ACC112 (cell line): Measurements from ENCODE around the gene SEMG1.

ENCODE experiments used
- H2AFZ ChIP-seq: fragments of 200-600 bp; sonication (generic); one replicate; pipeline ENCODE4 v1.6.0; 2017; ENCODE audit warnings: antibody characterized with exemption, low read length; ENCODE audit not compliant: unreplicated experiment
- H3K27ac ChIP-seq: fragments of 200-600 bp; sonication (generic); 2 replicates; pipeline ENCODE4 v1.5.1; 2014; ENCODE audit warnings: low read depth, mild to moderate bottlenecking, antibody characterized with exemption, low read length, moderate library complexity
- H3K27me3 ChIP-seq: fragments of 200-600 bp; sonication (generic); 2 replicates; pipeline ENCODE4 v1.6.1; 2014; ENCODE audit warnings: mild to moderate bottlenecking, antibody characterized with exemption, low read length, moderate library complexity, mixed read lengths; ENCODE audit not compliant: insufficient read depth
- H3K36me3 ChIP-seq: fragments of 200-600 bp; sonication (generic); 2 replicates; pipeline ENCODE4 v1.6.1; 2016; ENCODE audit warnings: mild to moderate bottlenecking, antibody characterized with exemption, low read length, moderate library complexity, mixed read lengths; ENCODE audit not compliant: insufficient read depth
- H3K4me1 ChIP-seq: fragments of 200-600 bp; sonication (generic); one replicate; pipeline ENCODE4 v1.6.1; 2016; ENCODE audit warnings: low read length, mixed read lengths; ENCODE audit not compliant: insufficient read depth, unreplicated experiment, control insufficient read depth
- H3K4me3 ChIP-seq: fragments of 200-600 bp; sonication (generic); 2 replicates; pipeline ENCODE4 v1.5.1; 2014; ENCODE audit warnings: mild to moderate bottlenecking, low read depth, low read length
- H3K79me2 ChIP-seq: fragments of 200-600 bp; sonication (generic); one replicate; pipeline ENCODE4 v1.6.0; 2016; ENCODE audit warnings: low read length; ENCODE audit not compliant: control insufficient read depth, unreplicated experiment, insufficient read depth

Gene SEMG1

DNA sequence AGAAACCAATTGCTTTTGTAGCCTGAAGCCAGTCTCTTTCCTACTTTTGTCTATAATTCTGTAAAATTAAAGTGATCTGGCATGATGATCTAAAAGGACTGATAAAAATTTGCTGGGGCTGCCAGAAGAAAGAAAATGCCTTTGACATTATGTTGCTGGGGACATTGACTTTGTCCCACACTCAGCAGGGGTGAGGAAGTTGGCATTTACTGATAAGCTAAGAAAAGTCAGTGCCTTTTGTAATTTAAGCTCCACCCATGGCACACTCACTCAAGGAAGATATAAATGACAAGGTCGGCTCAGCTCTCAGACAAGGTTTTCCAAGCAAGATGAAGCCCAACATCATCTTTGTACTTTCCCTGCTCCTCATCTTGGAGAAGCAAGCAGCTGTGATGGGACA lies at the start of gene SEMG1:
Gene SEMG1 (plus strand): TSS at position 309 of the 400 bp plus-strand sequence. CDS start 21 bp downstream, at position 330.
- Histone ChIP-seq H3K79me2 (no peaks in the 10 kb centered on the region), H3K27me3 (peaks cover 86% of the 10 kb centered on the region), H3K4me3 (no peak within 1 kb of the TSS), H3K36me3 (no peaks in the 10 kb centered on the region), H3K4me1 (no peaks in the 10 kb centered on the region), H2AFZ (no peak within 1 kb of the TSS), H3K27ac (no peak within 1 kb of the TSS)

DNA sequence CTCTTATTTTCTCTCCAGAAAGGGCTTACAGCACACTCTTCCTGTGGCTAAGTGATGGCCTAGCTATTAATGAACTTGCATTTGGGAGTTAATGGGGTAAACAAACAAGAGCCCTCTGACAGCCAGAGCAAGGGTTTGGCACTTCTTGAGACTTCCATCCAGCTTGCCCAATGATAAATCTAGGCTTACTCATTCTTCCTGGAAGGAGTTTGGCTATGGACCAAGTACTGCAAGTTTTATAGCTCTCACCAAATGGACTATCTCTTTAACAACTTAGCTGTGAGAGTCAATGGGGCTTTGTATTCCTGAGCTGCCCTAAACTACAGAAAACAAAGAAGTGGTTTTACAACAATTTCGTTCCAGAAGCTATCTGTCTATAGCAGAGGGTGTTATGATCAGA lies 48.9 kb upstream of the SEMG1 start:
- no peaks in the 10 kb centered on the region for H3K36me3 ChIP-seq
- H3K27ac ChIP-seq, result no peak overlapping the region
- no peak overlapping the region for H2AFZ ChIP-seq
- peaks cover 26% of the 10 kb centered on the region for H3K27me3 ChIP-seq
- H3K79me2 ChIP-seq, result no peaks in the 10 kb centered on the region
- H3K4me3 ChIP-seq, result no peak overlapping the region
- H3K4me1 ChIP-seq, result peaks cover 7% of the 10 kb centered on the region

- H3K79me2 ChIP-seq, result no peaks in the 10 kb centered on the region
- H3K36me3 ChIP-seq, result no peaks in the 10 kb centered on the region
- H2AFZ ChIP-seq, result no peak overlapping the region
- no peak overlapping the region for H3K27ac ChIP-seq
- H3K4me1 ChIP-seq, result no peaks in the 10 kb centered on the region
- H3K27me3 ChIP-seq, result peaks cover 52% of the 10 kb centered on the region
- no peak overlapping the region for H3K4me3 ChIP-seq
These were observed 43.6 kb upstream of the SEMG1 start for GRCh38 chr20:45163083-45163803.

DNA sequence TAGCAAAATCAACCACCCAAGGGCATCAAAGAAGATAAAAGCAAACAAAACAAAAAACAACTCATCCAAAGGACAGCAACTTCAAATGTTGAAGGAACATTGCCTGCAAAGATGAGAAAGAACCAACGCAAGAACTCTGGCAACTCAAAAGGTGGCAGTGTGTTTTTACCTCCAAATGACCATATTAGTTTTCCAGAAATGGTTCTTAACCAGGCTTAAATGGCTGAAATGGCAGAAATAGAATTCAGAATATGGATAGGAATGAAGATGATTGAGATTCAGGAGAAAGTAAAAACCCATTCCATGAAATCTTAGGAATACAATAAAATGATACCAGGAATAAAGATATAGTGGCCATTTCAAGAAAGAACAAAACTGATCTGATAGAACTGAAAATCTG lies 41.9 kb upstream of the SEMG1 start:
- Histone ChIP-seq H3K79me2 (no peaks in the 10 kb centered on the region), H3K4me1 (no peaks in the 10 kb centered on the region), H3K36me3 (no peaks in the 10 kb centered on the region), H3K27ac (no peak overlapping the region), H3K4me3 (no peak overlapping the region), H3K27me3 (peaks cover 59% of the 10 kb centered on the region), H2AFZ (no peak overlapping the region)

- H3K79me2 ChIP-seq, result no peaks in the 10 kb centered on the region
- H3K27me3 ChIP-seq, result peaks cover 54% of the 10 kb centered on the region
- no peak overlapping the region for H2AFZ ChIP-seq
- no peaks in the 10 kb centered on the region for H3K4me1 ChIP-seq
- H3K4me3 ChIP-seq, result no peak overlapping the region
- H3K27ac ChIP-seq, result no peak overlapping the region
- no peaks in the 10 kb centered on the region for H3K36me3 ChIP-seq
These were observed 33.3 kb upstream of the SEMG1 start for GRCh38 chr20:45173522-45173921.

GRCh38 chr20:45174434-45175364 lies 32.1 kb upstream of the SEMG1 start, which contains the start of gene PI3:
Gene PI3, plus strand, starts transcription at chr20:45174902. Its CDS starts 21 bp downstream, at chr20:45174923.
- Histone ChIP-seq H3K4me3 (no peak within 1 kb of the TSS), H2AFZ (no peak within 1 kb of the TSS), H3K4me1 (no peaks in the 10 kb centered on the region), H3K79me2 (no peaks in the 10 kb centered on the region), H3K36me3 (no peaks in the 10 kb centered on the region), H3K27me3 (peaks cover 42% of the 10 kb centered on the region), H3K27ac (no peak within 1 kb of the TSS)

DNA sequence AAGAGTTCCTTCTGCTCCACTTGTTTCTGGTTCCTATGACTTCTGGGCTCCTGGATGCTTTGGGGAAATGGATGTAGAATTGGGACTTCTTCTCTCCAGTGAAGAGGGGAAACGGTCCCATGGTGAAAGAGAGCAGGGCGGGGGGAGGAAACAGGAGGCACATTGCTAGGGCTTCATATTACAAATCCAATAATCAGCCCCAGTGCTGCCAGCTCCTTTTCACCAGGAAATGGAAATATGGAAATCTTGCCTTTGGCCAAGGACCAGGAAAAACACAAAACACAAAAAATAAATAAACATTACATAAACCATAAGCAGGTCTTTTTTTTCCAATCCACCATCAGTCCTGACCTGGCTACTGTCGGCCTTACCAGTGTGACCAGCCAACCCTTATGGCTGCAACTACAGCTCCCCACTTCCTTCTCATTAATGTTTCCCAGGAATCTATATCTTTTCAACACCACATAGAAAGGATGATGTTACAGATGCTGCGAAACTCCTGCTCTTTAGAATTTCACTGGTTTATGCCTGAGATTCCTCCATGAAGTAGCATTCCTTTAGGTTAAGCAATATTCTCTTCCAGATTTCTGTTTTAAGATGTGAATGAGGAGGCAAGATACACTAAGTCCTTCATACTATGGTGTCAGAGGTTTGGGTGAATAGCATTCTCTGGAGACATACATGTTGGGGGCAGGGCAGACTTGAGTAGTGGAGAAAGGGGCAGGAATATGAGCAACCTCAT lies 30.1 kb upstream of the SEMG1 start:
- Histone ChIP-seq H3K4me3 (no peak overlapping the region), H2AFZ (no peak overlapping the region), H3K79me2 (no peaks in the 10 kb centered on the region), H3K36me3 (no peaks in the 10 kb centered on the region), H3K27me3 (peaks cover 27% of the 10 kb centered on the region), H3K27ac (no peak overlapping the region), H3K4me1 (no peaks in the 10 kb centered on the region)

GRCh38 chr20:45179166-45179565 lies 27.7 kb upstream of the SEMG1 start:
- Histone ChIP-seq H2AFZ (no peak overlapping the region), H3K4me1 (no peaks in the 10 kb centered on the region), H3K79me2 (no peaks in the 10 kb centered on the region), H3K27ac (no peak overlapping the region), H3K4me3 (no peak overlapping the region), H3K27me3 (peaks cover 10% of the 10 kb centered on the region), H3K36me3 (no peaks in the 10 kb centered on the region)

DNA sequence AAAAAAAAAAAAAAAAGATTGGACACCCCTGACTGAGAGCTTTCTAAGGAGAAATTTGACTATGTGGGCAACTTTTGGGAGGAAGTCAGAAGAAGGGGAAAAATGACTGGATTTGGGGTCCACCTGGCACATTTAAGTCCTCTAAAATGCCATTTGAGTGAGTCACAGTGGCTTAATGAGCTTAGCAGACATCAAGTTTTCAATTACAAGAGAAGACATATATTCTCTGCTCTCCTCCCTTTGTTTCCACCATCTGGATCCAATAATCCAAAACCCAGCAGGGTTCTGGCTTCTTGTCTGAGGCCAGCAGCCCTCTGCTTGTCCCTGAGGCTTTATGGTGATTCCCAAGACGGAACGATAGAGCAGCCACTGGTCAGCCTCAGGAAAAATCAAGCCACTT lies 25.2 kb upstream of the SEMG1 start:
- Histone ChIP-seq H3K79me2 (no peaks in the 10 kb centered on the region), H2AFZ (no peak overlapping the region), H3K36me3 (no peaks in the 10 kb centered on the region), H3K27me3 (peaks cover 15% of the 10 kb centered on the region), H3K27ac (no peak overlapping the region), H3K4me1 (no peaks in the 10 kb centered on the region), H3K4me3 (no peak overlapping the region)

GRCh38 chr20:45183084-45183483 lies 23.7 kb upstream of the SEMG1 start:
- H3K4me3 ChIP-seq, result no peak overlapping the region
- H2AFZ ChIP-seq, result no peak overlapping the region
- no peak overlapping the region for H3K27ac ChIP-seq
- H3K36me3 ChIP-seq, result no peaks in the 10 kb centered on the region
- H3K79me2 ChIP-seq, result no peaks in the 10 kb centered on the region
- peaks cover 19% of the 10 kb centered on the region for H3K27me3 ChIP-seq
- H3K4me1 ChIP-seq, result no peaks in the 10 kb centered on the region
